ENCODE data around the gene NR2C2AP.
"Not testable (repeated sequence)": the region's sequence is repeated elsewhere in the genome, so short reads cannot be mapped to it uniquely, and the experiment has no call there.

NR2C2AP gene

GRCh38 chr19:19179548-19180441, 23.4 kb downstream of the NR2C2AP start:
- DNase-seq: no peak

- no peak for DNase-seq
These were observed 26.3 kb downstream of the NR2C2AP start for GRCh38 chr19:19176950-19177349.

- DNase-seq: not testable (repeated sequence)
These were observed 30.0 kb downstream of the NR2C2AP start for GRCh38 chr19:19173243-19173642.

DNA sequence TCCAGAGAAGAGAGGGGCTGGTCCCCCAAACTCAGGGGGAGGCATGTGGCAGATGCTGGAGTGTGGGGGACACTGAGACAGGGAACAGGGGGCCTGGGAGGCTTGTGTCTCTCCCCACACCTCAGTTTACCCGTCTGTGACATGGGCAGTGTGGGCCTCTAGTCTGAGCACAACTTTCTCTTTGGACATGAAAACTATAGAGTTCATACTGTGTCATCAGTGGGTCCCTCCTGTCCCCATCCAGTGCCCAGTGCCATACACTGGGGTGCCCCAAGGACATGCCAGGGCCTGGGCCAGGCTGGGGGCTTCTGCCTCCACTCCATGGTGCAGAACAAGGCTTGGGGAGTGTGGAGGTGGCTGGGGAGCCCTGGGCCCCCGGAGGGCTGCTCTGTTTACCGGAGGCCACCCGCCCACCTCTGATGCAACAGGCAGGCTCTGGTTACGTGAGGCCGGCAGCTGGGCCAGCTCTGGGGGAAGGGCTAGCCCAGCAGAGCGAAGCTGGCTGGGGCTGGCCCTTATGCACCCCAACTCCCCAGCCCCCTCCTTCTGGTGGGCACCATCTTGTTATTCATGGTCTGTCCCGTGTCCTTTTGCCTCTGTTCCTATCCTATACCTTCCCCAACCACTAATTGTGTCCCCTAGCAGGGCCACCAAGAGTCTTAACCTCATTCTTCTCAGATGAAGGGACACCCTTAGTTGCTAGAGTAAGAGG, 31.2 kb downstream of the NR2C2AP start:
- DNase-seq: no peak

- no peak for DNase-seq
These were observed 32.1 kb downstream of the NR2C2AP start for GRCh38 chr19:19170873-19171672.

- DNase-seq: no peak
These were observed 33.0 kb downstream of the NR2C2AP start, which contains the start of gene MEF2B for GRCh38 chr19:19170053-19170872. TSS of gene MEF2B (minus strand) at chr19:19170263. CDS start at chr19:19150735, 19,528 bp downstream.

DNA sequence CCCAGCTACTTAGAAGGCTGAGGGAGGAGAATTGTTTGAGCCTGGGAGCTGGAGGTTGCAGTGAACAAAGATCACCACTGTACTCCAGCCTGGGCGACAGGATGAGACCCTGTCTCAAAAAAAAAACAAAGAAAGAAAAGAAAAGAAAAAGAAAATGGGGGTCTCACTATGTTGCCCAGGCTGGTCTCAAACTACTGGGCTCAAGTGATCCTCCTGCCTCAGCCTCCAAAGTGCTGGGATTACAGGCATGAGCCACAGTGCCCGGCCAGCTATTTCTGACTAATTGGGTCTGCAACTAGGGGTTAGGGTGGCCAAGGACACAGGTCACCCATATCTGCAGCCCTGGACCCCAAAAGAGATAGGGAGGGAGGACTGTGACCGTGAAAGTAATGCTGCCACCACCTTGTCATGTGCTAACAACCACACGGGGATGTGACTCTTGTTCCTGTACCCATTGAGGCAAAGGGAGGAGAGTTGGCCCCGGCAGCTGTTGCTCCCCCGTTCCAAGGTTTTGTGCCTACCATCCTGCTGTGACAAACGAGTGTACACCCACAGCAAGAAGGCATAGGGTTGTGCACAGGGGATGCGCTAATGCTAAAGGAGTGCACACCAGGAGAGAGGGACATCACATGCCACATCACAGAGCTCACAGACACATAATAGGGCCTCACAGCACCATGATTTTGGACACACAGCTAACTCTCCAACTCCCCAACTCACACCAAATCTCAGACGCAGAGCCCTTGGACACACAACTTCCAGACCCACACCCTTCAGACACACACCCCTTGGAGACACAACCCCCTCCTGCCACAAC, 33.8 kb downstream of the NR2C2AP start:
- no peak for DNase-seq

DNA sequence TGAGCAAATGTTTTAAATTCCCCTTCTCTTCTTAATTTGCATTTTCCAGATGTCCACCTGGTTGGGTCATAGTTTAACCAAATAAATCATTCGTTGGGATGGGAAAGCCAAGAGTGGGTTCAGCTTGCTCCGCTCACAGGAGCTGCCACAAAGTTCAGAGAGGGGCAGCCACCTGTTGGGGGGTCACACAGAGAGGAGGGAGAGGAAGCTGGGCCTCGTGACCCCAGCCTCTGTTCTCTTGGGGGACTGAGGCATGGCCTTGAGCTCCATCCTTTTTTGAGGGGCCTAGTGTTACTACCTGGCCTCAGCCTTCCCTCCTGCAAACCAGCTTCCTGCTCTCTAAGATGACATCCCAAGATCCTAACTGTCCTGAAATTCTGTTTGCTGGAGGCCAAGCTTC, 35.6 kb downstream of the NR2C2AP start:
- no peak for DNase-seq

GRCh38 chr19:19165396-19165795, 37.8 kb downstream of the NR2C2AP start:
- no peak for DNase-seq

DNA sequence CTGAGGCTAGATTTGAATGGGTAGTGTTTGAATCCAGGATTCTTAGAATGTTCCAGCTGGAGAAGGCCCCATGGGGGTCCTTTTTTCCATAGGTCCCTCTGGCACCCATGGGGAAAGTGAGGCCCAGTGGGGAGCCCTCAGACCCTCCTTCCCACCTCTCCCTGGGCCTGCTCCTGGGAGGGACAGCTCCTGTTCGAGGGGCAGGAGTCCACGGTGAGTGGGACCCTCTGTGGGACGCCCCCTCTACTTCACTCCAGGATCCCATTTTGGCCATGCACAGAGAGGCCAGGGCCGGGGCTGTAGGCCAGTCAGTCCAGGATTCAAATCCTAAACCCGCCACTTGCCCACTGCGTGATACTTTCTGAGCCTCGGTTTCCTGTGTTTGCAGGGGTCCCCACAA, 40.7 kb downstream of the NR2C2AP start:
- no peak for DNase-seq

DNA sequence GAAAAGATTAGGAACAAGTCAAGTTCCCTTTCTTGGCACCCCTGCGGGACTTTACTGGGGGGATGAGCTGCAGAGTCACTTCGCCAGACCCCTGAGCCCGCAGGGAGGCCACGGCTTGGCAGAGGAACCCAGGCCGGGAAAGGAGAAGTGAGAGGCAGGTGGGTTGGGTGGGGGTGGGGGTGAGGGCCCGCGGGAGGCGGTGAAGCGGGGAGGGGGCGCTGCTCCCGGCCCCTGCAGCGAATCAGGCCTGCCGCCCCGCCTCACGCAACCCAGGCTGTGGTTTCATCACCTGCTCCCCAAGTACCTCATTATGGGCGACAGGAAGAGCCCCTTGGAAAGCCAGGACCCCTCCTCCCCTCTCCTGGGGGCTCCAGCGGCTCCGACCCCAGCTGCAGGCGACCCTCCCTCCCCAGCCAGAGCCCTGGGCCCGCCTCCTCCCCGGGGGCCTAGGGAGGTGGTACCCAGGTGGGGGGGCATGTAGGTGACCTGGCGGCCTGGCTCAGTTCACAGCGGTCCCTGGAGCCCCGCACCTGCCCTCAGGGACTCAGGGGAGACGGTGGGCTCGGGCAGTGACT, 42.7 kb downstream of the NR2C2AP start:
- no peak for DNase-seq

DNA sequence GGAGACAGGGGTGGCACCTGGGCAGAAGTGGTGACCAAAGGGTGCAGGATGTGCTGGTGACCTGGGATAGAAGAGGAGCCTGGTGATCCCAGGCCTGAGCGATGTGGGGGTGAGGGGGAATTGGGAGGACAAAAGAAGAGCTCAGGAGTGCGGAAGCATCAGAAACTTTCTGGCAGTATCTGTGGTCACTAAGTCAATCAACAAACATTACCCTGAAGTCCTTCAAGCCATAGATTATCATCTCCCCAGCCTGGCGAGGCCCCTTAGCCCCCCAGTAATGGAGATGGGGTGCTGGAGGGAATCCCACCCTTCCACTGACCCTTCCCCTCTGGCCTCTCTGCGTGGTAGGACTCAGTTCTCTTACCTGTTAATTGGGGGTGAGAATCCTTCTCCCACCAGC, 43.7 kb downstream of the NR2C2AP start:
- DNase-seq: no peak

GRCh38 chr19:19157808-19158207, 45.4 kb downstream of the NR2C2AP start:
- DNase-seq: no peak

- DNase-seq: no peak
These were observed 47.6 kb downstream of the NR2C2AP start for GRCh38 chr19:19155495-19156219.

DNA sequence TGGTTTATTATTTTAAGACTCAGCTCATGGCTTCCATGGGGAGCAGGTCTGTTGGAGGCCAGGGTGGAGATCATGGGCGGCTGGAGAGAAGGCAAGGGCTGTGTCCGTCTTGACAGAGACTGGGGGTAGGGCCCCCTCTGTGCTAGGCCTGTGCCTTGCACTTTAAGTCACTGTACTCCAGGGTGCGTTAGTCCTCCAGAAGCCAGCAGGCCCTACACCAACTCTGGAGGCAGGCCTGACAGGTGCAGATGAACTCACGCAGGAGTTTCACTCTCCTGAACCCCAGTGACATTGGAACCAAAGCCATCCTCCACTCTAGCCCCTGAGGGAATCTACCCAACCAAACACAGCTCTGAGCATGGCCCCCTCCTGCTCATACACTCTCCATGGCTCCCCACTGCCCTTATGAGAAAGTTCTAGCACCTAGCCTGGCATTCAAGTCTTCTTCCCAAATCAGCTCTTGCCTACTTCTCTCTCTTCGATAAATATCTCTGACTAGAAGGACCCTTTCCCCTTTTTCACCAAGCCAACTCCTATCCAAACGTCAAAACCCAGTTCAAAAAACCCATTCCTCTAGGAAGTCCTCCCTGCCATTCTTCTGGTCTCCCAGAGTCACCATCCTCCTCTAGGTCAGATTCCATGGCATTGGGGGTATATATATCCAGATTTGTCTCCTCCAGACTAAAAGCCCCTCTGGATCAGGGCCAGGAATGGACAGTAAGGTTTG, 48.3 kb downstream of the NR2C2AP start:
- DNase-seq: no peak

DNA sequence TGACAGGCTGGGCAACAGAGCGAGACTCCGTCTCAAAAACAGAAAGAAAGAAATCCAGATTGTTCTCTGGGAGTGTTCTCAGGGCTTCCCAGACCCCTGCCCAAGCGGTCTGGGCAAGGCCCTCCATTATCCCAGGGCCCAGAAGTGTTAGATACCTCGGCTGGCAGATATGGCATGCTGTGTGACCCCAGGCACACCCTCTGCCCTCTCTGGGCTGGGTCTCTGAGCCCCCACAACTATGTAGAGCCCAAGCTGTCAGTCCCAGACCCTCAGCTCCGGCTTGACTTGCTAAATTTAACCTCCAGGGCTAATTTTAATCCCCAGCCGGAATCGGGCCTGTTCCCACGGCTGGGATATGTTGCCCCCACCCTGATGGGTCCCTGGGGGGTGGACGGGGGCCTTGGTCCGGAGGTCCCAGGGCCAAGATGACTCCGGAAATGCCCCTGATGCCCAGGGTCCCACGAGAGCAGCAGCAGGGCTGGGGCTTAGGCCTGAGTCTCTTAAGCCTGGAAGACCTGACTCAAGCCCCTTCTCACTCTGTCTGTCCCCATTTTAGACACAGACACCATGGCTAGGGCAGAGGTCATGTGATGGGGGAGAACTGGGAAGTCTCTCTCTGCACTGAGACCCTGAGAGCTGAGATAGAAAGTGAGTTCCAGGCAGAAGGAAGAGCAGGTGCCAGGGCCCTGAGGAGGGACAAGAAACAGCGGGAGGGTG, 50.4 kb downstream of the NR2C2AP start:
- DNase-seq: no peak

GRCh38 chr19:19151418-19151817, 51.8 kb downstream of the NR2C2AP start:
- no peak for DNase-seq
